ENCODE results near the gene IGSF22.

IGSF22 gene

DNA sequence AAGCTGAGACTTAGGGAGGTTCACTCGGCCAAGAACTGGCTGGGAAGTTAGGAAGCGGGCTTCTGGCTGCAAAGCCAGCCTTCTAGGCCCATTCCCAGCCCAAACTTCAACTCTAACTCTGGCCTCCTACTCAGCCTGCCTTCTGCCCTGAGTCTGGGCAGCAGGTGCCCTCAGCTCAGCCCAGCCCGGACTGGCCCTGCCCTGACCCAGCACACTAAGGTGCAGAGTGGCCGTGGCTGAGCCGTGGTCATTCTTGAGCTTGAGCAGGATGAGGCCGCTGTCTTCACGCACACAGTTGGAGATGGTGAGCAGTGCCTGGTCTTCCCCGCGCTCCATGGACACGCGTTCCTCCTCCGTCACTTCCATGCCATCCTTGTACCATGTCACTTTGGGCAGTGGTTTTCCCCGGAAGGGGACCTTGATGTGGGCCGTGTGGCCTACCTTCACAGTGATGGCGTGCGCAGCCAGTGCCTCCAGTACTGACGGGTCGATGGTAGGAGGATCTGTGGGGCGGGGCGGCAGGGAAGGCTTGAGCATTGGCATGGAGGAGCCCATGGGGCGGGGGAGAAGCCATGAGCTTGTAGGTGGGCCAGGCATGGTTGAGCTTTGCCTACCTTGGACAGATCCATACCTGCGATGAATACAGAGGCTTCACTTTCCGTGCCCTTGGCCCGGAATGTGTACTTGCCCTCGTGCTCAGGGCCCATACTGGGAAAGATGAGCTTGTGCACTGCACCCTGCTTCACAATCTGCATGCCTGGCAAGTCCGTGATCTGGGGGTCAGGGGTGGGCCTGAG lies 12.1 kb downstream of the IGSF22 start:
- no peak for DNase-seq

DNA sequence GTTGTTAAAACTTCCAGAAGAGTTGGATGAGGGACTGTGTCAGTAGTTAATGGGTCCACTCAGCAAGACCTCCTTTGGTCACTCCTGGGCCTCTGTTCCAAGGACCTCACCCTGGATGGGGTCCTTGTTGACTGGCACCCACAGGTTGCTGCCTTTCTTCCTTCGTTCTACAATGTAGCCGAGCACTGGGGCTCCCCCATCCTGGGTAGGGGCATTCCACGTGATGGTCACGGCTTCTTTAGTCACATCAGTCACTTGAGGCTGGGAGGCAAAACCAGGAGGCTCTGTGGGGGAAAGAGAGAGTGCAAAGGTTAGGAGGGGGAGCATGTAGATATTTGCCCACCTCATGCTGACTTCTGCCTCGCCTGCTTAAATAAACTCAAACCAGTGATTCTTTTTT lies 15.4 kb downstream of the IGSF22 start:
- DNase-seq: no peak

DNA sequence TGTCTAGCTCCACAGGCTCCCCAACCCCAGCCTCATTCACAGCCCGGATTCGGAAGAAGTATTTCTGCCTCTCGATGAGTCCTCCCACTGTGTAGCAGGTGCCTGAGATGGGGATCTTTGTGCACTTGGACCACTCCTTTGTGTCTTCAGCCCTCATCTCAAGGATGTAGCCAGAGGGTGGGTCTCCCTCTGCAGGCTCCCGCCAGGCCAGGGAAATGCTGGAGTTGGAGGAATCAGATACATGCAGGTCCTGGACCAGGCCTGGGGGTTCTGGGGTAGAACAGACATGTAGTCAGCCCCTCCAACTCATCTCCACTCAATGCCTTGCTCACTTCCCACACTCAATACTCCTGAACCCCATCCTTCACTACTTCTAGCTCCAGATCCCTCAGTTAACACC lies 16.6 kb downstream of the IGSF22 start:
- DNase-seq: no peak

DNA sequence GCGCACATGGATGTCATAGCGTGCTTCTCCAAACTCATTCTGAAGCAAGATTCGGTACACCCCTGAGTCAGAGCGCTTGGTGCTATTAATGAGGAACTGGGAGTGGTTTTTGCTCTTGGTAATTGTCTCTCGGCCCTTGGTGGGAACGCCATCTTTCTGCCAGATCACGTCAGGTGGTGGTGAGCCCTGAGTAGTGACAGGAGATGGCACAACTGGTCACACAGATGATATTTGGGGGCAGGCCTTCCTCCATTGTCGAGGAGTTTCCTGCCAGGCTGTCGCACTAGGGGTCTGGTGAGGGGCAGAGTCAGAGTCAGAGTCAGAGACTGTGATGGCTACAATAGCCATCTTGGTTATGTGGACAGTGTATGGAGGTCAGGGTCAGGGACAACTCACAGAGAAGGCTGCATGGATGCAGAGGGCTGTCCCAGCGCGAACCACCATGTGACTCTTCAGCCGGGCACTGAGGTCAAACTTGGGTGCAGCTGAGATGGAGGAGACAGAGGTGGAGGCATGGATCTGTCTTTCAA lies 18.1 kb downstream of the IGSF22 start:
- no peak for DNase-seq

DNA sequence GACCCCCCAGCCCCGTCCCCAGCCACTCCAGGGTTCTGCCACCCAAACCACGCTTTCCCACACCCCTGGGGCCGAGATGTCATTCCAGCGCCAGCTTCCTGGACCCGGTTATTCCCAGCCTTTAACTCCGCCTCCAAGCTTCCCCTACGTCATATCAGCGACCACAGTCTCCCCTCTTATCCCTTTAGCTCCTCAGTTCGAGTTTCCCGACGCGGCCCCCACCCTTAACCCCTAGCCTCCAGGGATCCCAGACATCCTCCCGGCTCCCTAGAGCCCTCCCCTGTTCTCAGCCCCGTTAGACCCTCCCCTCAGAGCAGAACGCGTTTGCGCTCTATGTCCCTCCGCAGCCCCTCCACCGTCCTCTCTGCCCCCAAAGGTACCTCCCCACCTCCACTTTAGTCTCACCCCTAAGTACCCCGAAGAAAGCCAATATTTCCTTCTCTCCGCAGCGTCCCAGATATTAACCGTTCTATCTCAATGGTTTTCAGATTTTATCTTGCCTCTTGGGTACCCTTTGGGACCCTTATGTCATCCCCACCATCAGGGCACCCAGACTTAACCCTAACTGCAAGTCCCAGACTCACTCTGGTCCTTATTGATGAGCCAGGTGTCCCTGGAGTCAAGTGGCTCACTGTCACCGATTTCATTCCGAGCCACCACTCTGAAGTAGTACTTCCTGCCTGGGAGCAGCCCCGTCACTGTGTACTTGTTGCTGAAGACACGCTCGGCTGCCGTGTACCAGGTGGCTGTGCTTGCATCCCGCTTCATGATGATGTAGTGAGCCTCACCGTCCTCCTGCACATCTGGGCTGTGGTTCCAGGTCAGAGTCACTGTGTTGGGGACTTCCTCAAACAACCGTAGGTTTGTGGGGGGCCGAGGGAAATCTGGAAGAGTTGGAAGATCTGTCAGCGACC lies 19.4 kb downstream of the IGSF22 start:
- peak; percentile 50 for DNase-seq

DNA sequence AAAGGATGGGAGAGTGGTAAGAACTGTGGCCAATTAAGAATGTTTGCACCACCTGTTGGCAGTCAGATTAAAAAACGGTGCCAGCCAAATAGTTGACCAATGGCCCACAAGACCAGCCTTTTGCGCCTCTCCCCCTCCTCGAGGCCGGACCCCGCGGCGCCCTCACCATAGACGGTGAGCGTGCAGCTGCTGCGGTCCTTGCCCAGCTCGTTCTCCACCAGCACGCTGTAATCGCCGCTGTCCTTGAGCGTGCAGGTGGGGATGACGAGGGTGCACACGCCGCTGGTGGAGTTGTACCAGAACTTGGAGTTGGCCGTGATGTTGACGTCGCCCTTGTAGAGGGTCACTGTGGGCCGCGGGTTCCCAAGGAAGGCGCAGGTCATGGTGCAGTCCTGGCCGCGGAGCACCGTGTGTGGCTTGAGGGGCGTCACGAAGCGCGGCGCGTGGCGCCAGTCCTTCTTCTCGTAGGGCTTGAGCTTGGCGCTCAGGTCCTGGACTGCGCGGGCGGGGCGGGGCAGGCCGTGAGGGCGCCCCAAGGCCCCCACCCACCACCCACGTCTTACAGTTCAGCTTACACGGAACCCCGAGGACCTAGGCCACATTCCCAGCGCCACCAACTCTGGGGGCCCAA lies 20.2 kb downstream of the IGSF22 start:
- DNase-seq: peak; percentile 81

DNA sequence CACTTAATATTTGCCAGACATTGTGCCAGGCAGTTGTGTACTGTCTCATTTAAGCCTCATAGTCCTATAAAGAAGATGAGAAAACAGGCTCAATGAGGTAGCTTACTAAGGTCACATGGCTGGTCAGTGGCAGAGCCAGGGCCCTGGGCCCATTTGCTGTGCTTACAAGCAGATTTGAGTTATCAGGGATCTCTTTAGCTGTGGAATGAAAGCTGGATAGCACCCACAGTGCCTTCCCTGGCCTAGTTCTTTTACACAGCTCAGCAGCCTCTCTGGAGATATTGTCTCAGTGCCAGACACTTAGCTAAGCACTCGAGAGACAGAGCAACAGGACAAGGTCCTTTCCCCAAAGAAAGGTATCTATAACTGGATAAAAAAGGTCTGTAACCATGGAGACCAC lies 21.3 kb downstream of the IGSF22 start:
- DNase-seq: no peak

DNA sequence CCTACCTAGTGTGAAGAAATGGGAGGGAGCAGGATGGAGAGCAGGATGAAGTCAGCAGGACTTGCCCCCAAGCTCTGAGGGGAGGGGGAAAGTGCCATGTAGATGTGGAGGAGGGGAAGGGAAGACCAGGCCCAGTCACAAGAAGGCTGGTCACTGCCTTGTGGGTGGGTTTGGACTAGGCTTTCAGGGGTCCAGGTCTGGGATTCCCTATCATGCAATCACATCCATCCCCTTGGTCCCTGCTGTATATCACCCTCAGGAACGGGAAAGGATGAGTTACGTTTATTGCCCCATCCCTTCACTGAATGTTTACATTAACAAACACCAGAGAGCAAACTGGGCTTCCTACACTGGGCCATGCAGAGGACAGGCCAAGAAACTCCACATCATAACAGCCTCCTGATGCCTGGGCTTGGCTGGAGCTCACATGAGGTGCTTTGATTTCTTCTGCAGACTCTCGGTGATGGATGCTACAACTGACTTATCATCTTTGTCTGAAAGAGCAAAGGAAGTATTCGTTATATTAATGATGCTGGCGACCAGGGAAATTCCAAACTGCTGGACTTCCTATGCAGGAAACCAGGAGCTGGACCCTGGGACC lies 21.8 kb downstream of the IGSF22 start:
- DNase-seq: no peak

DNA sequence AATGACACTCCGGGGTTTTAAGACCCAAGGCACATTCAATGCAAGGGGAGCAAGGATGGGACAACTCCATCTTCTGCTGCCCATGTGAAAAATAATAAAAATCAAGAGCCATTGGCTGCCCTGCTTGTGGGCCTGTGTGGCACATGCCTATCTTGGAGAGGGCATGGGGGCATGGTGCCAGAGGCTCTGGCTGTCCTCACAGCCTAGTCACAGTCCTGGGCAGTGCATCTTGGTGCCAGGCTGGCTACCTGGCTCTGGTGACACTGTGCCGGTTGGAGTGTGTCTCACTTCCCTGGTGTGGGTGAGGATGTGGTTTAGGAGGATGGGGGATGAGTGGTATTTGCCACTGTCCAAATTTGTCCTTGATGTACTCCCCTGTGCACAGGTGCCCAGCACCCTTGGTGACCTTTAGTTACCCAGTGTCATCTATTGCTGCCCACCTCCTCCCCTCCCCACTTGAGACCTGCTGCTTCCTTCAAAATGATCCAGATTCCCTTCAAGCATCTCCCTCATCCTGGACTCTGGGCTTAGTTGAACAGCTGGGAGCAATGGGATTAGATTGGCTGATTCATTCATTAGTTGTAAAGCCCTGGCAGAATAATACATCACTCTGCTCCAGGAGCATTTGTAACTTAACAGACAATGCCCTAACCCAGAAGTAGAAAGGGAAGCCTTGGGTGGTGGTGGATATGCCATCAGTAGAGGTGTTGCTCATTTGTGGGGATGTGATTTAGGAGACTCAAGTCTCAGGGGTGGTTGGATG lies 22.8 kb downstream of the IGSF22 start:
- DNase-seq: no peak

DNA sequence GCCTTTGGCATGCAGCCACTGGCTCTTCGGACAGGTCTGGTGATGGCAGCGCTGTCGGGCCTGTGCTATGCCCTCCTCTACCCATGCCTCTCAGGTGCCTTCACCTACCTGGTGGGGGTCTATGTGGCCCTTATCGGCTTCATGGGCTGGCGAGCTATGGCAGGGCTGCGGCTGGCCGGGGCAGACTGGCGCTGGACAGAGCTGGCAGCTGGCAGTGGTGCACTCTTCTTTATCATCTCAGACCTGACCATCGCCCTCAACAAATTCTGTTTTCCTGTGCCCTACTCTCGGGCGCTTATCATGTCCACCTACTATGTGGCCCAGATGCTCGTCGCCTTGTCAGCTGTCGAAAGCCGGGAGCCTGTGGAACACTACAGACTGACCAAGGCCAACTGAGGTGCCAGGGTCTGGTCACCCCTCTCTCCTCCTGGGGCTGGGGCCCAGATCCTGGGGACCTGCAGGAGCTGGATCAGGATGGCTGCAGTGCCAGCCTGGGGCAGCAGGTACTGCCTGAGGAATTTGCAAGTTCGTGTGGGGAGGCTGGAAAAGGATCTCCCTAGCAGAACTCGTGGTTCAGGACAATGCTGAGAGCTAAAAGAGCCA lies 24.3 kb downstream of the IGSF22 start:
- DNase-seq: no peak

DNA sequence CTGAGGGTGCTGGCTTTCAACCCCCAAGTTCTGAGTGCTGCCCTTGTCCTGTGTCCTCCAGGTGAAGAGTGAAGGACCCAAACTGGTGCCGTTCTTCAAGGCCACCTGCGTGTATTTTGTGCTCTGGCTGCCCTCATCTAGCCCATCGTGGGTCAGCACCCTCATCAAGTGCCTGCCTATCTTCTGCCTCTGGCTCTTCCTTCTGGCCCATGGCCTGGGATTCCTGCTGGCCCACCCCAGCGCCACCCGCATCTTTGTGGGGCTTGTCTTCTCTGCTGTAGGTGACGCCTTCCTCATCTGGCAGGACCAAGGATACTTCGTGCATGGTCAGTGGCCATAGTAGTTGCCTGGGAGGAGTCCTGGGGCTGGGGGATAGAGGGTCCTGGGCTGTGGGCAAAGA lies 25.1 kb downstream of the IGSF22 start:
- no peak for DNase-seq

DNA sequence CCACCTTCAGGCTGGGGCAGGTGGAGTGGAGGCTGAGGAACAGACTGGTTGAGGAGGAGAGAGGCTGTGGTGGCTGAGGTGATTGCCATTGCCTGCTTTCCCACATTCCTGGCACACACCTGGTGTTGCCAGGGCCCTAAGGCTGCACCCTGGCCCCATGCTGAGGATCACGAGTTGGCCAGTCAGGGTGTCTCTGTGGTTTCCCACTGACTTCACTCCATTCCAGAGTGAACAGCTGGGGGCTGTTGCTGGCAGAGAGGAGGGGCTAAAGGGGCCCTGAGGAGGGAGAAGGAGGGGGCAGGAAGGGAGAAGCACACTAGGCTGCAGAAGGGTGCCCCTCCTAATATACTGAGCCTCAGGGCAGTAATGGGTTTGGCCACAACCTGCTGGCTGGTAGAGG lies 25.6 kb downstream of the IGSF22 start:
- peak; percentile 22 for DNase-seq

DNA sequence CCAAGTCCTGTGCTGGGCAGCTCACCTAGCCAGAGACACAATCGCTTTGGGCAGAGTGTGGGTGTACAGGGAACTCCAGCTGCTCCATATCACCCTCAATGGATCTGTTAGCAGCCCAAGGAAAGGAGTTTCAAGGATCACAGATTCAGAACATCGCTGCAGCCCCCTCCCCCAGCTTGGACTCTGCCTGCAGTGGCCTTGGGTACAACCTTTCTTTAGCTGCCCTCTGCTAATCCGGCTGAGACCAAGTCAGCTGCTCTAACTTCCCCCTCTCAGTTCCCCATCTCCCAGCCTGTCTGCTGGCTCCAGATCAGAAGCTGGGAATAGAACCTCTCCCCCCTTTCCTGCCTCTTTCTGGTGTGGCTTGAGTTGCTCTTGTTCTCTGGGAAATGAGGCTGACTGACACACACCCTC lies 26.1 kb downstream of the IGSF22 start:
- peak; percentile 53 for DNase-seq

DNA sequence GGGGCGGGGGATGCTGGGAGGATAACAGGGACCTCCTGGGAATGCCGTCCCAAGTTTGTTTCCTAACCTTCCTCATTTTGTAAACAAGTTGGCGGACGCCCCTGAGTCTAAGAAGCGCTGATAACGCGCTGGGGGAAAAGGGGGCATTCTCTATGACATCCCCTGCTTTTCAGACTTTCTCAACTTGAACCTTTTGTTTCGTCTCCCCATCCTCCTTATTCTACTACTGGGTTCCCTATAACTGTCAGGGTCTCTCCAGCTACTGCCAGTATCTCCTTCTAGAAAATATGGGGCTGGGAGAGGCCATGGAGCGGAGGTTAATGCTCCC lies 26.8 kb downstream of the IGSF22 start:
- DNase-seq: peak; percentile 65

DNA sequence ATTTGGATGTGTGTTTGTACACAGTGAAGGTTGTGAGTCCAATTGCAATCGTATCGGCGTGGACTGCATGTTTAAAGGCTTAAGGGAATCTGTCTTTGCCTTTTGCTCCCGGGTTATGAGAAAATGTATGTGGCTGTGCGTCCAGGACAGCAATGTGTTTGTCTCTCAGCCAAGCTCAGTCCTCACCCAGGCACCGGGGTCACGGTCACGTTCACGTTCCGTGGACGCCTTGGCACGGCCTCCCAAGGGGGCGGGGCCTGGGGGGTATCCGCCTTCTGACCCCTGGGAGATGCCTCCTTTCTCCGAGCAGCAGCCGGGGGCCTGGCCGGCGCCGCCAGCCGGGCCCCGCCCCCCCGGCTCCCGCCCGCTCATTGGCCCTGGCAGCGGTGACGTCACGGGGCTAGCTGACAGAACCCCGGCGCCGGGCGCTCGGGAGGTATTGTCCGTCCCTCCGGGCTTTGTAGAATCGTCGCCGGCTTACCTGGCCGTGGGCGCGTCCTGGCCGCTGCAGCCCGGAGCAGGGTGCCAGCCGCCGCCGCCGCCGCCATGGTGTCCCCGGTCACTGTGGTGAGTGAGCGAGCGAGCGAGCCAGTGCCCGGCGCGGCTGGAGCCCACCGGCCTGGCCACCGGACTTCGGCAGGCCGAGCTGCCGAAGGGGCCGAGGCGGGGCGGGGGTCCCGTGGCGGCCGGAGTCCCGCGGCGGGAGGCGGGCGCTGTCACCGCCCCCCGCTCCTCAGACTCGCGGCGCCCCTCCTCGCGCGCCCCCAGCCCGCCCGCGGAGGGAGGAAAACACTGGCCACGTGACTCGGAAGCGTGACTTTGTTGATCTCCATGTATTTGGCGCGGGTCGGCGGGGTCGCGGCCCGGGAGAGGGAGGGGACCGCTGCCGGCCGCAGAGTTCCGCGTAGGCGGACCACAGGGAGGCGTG lies 27.4 kb downstream of the IGSF22 start, which contains the start of gene TMEM86A:
TSS of gene TMEM86A (plus strand) at position 439 of the 928 bp plus-strand sequence. CDS start at position 547, 108 bp downstream.
- DNase-seq: peak; percentile 96

DNA sequence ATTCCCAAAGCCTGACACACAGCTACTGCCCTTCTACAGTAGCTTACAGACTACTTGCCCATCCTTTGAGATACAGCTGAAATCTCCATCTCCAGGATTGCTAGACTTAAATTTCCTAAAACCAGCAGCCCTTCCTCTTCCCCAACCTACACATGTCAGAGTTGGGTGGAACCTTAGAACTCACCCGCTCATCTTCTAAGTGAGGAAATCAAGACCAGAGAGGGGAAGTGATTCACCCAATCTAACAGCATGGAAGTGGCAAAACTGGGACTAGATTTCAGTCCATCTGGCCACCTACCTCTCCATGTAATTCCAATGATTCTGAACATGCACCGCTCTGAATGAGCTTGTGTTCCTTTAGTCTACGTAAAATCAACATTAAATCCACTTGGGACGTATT lies 28.4 kb downstream of the IGSF22 start:
- DNase-seq: no peak

DNA sequence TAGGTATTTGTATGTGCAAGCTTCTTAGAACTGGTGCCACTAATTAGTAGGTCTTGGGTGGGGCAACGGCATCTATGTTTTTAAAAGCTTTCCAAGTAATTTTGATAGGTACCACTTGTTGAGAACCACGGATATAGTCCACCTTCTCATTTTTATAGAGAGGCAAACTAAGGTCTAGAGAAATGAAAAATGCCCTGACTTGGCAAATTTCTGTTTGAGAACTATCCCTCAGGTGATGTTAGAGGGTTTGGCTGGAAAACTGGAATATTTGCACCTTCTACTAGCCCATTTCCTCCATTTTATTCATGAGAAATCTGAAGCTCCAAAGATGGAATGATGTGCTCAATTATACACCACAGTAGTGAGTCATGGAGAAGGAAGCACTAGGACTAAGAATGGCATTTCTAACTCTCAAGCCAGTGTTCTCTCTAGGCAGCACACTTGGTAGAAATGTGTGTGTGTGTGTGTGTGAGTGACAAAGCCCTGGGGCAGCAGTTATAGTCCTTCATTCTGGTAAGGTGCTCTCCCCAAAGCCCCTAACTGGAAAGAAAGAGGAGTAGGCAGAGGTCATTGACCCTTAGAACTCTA lies 29.3 kb downstream of the IGSF22 start:
- DNase-seq: no peak

DNA sequence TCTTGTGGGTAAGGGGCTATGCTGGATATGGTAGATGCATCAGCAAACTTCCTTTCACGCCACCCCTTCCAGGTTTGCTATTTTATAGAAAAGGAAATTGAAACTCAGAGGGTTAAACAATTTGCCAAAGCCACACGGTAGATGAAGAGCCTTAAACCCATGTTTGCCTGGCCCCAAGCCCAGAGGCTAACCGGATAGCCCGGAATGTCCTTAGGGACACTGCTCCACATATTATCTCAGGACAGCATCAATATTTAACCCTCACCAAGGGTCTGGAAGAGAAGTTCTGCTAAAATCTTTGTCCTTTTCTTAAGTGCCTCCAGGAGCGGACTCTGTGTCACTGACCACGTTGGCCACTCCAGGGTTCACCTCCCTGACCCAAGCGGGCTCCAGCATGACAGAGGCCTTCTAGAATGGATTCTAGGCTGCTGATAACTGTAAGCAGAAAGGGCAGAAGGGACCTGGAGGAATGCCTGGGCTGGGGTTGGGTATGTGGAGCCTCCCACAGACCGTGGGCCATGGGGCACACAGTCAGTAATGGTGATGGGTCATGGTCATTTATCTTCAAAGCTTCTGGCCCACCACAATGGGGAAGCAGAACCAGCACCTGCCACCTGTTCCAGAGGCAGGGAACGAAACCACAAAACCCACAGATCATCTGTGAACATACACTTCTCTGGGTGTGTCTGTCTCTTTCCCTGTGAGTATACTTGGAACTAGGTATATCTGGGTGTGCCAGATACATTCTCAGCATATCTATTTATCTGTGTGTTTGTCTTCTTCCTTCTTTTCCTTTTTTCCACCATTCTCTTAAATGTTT lies 32.8 kb downstream of the IGSF22 start:
- no peak for DNase-seq

Data from right kidney (tissue), 1 donor.